H9 (cell line): ENCODE results near the gene BICD1. TPM values are rescaled to one million over a fixed set of nuclear protein-coding genes. Genes with fewer than 3 reads are reported as not detected.

Experiments used
- DNase-seq: peaks from one replicate; pipeline ENCODE4 v3.0.0-alpha.2; 2017
- H2AFZ ChIP-seq: one replicate; pipeline ENCODE4 v1.6.1; 2013; ENCODE audit warnings: mild to moderate bottlenecking, low read length, control low read depth, moderate library complexity
- H2AK5ac ChIP-seq: 2 replicates; pipeline ENCODE4 v1.6.1; 2013; ENCODE audit warnings: low read length, control low read depth, mixed read lengths; ENCODE audit not compliant: insufficient read length
- H2BK120ac ChIP-seq: one replicate; pipeline ENCODE4 v1.6.1; 2013; ENCODE audit warnings: low read depth, mild to moderate bottlenecking, low read length, control low read depth, inconsistent platforms; ENCODE audit not compliant: poor library complexity, severe bottlenecking
- H2BK12ac ChIP-seq: 2 replicates; pipeline ENCODE4 v1.6.1; 2013; ENCODE audit warnings: low read length, control low read depth, mixed read lengths, low read depth; ENCODE audit not compliant: insufficient read length
- H2BK15ac ChIP-seq: 2 replicates; pipeline ENCODE4 v1.6.1; 2013; ENCODE audit warnings: low read depth, low read length, control low read depth
- H2BK20ac ChIP-seq: one replicate; pipeline ENCODE4 v1.6.1; 2013; ENCODE audit warnings: low read depth, mild to moderate bottlenecking, low read length, control low read depth, inconsistent platforms; ENCODE audit not compliant: poor library complexity, severe bottlenecking
- H2BK5ac ChIP-seq: 2 replicates; pipeline ENCODE4 v1.6.1; 2013; ENCODE audit warnings: low read length, control low read depth, mixed read lengths; ENCODE audit not compliant: insufficient read length
- H3K14ac ChIP-seq: 2 replicates; pipeline ENCODE4 v1.6.1; 2013; ENCODE audit warnings: low read length, control low read depth; ENCODE audit not compliant: insufficient read depth
- H3K18ac ChIP-seq: 2 replicates; pipeline ENCODE4 v1.6.1; 2013; ENCODE audit warnings: low read depth, mild to moderate bottlenecking, mixed read lengths, low read length, control low read depth; ENCODE audit not compliant: insufficient read length
- H3K23ac ChIP-seq: 2 replicates; pipeline ENCODE4 v1.6.1; 2013; ENCODE audit warnings: low read length, control low read depth, mixed read lengths, low read depth; ENCODE audit not compliant: insufficient read length
- H3K23me2 ChIP-seq: 2 replicates; pipeline ENCODE4 v1.6.1; 2013; ENCODE audit warnings: low read depth, mild to moderate bottlenecking, mixed read lengths, low read length, control low read depth; ENCODE audit not compliant: insufficient read length, poor library complexity, severe bottlenecking
- H3K27ac ChIP-seq: 2 replicates; pipeline ENCODE4 v1.5.1; 2013; ENCODE audit warnings: low read length, control low read depth, mixed read lengths, low read depth; ENCODE audit not compliant: insufficient read length
- H3K27me3 ChIP-seq: 2 replicates; pipeline ENCODE4 v1.6.1; 2013; ENCODE audit warnings: low read length, control low read depth, inconsistent platforms; ENCODE audit not compliant: insufficient read depth
- H3K4ac ChIP-seq: 2 replicates; pipeline ENCODE4 v1.6.1; 2013; ENCODE audit warnings: low read depth, mild to moderate bottlenecking, control low read depth, inconsistent platforms, low read length, moderate library complexity
- H3K4me1 ChIP-seq: 2 replicates; pipeline ENCODE4 v1.6.1; 2013; ENCODE audit warnings: low read length, control low read depth, inconsistent platforms; ENCODE audit not compliant: insufficient read depth
- H3K4me2 ChIP-seq: 2 replicates; pipeline ENCODE4 v1.6.1; 2013; ENCODE audit warnings: low read length, control low read depth, mixed read lengths; ENCODE audit not compliant: insufficient read length, insufficient read depth
- H3K56ac ChIP-seq: 2 replicates; pipeline ENCODE4 v1.6.1; 2013; ENCODE audit warnings: low read depth, mild to moderate bottlenecking, mixed read lengths, low read length, control low read depth; ENCODE audit not compliant: insufficient read length
- H3K79me1 ChIP-seq: 2 replicates; pipeline ENCODE4 v1.6.1; 2013; ENCODE audit warnings: low read depth, mild to moderate bottlenecking, moderate library complexity, low read length, control low read depth, inconsistent platforms; ENCODE audit not compliant: insufficient read depth, poor library complexity, severe bottlenecking
- H3K79me2 ChIP-seq: 2 replicates; pipeline ENCODE4 v1.6.1; 2013; ENCODE audit warnings: low read length, control low read depth, inconsistent platforms; ENCODE audit not compliant: insufficient read depth
- H3K9ac ChIP-seq: 2 replicates; pipeline ENCODE4 v1.6.1; 2013; ENCODE audit warnings: low read length, control low read depth, mixed read lengths; ENCODE audit not compliant: insufficient read length; ENCODE audit errors: extremely low read depth
- H3K9me3 ChIP-seq: one replicate; pipeline ENCODE4 v1.6.1; 2013; ENCODE audit warnings: low read depth, low read length, inconsistent platforms; ENCODE audit not compliant: control insufficient read depth
- H3T11ph ChIP-seq: one replicate; pipeline ENCODE4 v1.6.1; 2013; ENCODE audit warnings: mild to moderate bottlenecking, low read length, control low read depth, inconsistent platforms
- H4K20me1 ChIP-seq: one replicate; pipeline ENCODE4 v1.6.1; 2013; ENCODE audit not compliant: control insufficient read depth, insufficient read length, insufficient read depth
- H4K5ac ChIP-seq: 2 replicates; pipeline ENCODE4 v1.6.1; 2013; ENCODE audit warnings: low read depth, mild to moderate bottlenecking, mixed read lengths, low read length, control low read depth; ENCODE audit not compliant: insufficient read length
- H4K8ac ChIP-seq: replicated peaks from 2 replicates; pipeline ENCODE4 v1.6.1; 2013; ENCODE audit warnings: low read length, control low read depth, mixed read lengths, low read depth; ENCODE audit not compliant: insufficient read length
- H4K91ac ChIP-seq: 2 replicates; pipeline ENCODE4 v1.6.1; 2013; ENCODE audit warnings: low read depth, mild to moderate bottlenecking, moderate library complexity, mixed read lengths, low read length, control low read depth; ENCODE audit not compliant: insufficient read length
- H3K27ac Mint-ChIP-seq, 3 experiments: 2 replicates in 2 of 3; 3 replicates in 1 of 3; pipeline ENCODE4 v1.8.0; 2020 to 2021; ENCODE audit warnings: mixed read lengths in 3 of 3, mild to moderate bottlenecking in 1 of 3, moderate library complexity in 1 of 3
- H3K27me3 Mint-ChIP-seq: 2 replicates; pipeline ENCODE4 v1.8.0; 2021; ENCODE audit warnings: low read depth, mild to moderate bottlenecking, moderate library complexity, mixed read lengths
- H3K36me3 Mint-ChIP-seq, 3 experiments: 2 replicates in 2 of 3; 3 replicates in 1 of 3; pipeline ENCODE4 v1.8.0; 2020 to 2021; ENCODE audit warnings: low read depth in 3 of 3, mixed read lengths in 3 of 3; ENCODE audit not compliant: insufficient read depth in 1 of 3
- H3K4me1 Mint-ChIP-seq, 2 experiments: 2 replicates each; pipeline ENCODE4 v1.8.0; 2020; ENCODE audit warnings: mixed read lengths in 2 of 2
- H3K4me3 Mint-ChIP-seq, 2 experiments: 2 replicates in 1 of 2; 3 replicates in 1 of 2; pipeline ENCODE4 v1.8.0; 2020 to 2021; ENCODE audit warnings: mild to moderate bottlenecking in 2 of 2, mixed read lengths in 2 of 2, moderate library complexity in 1 of 2
- H3K9me3 Mint-ChIP-seq, 2 experiments: 2 replicates in 1 of 2; 3 replicates in 1 of 2; pipeline ENCODE4 v1.8.0; 2020; ENCODE audit warnings: mild to moderate bottlenecking in 2 of 2, mixed read lengths in 2 of 2, moderate library complexity in 1 of 2
- WGBS: extraction: QIAGEN DNeasy Blood & Tissue Kit; methylation state at CpG from one replicate; pipeline ENCODE4 v1.1.7; 2013; ENCODE audit warnings: missing lambda C conversion rate, low lambda C conversion rate, mixed read lengths; ENCODE audit not compliant: insufficient read length; ENCODE audit errors: extremely low coverage; 5-methylcytosine and 5-hydroxymethylcytosine counted together
- total RNA-seq: library from RNA; stranded (reverse); gene quantifications from 2 replicates; pipeline ENCODE4 v1.2.1, GENCODE V29; 2021
- TF ChIP-seq, protein P1 (sequence below): fragments of 200-600 bp; sonication (generic); conservative IDR thresholded peaks from 3 replicates; pipeline ENCODE4 v1.8.0; 2021; ENCODE audit warnings: antibody characterized with exemption, mild to moderate bottlenecking

The BICD1 gene
- total RNA-seq, 1 experiment from 2014 or later, result 134 TPM

DNA sequence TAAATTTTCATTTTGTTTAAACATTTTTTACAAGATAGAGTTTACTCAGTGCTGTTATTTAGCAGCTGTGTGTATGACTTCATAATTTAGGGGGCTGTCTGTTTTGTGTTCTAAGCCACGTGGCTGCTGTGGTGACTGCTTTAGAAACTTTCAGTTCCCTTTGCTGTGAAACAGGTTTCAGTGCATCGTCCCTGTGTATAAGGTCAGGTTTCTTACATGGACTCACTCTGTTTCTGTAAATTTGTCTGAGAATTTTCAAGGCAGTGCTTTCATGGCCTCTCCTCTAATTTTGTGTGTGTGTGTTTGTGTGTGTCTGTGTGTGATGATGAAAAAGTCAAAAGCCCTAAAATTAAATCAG lies 32.4 kb downstream of the BICD1 start:
- no peak overlapping the region for H2BK5ac ChIP-seq
- H3K4me2 ChIP-seq, result peak overlapping the region; percentile 78
- H2AK5ac ChIP-seq, result no peak overlapping the region
- WGBS, result no CpG with 5 or more reads among the region's 2 CpGs
- Mint-ChIP-seq H3K4me3 (peak overlapping the region; percentile 64 to 87), H3K36me3 (peaks cover 0 to 8% (median 4%) of the 10 kb centered on the region in 3 experiments; a peak in 4 of 7 replicates), H3K9me3 (0 out of 5 replicates have a peak, but pooled peaks cover 0 to 3% of the 10 kb centered on the region in 2 experiments), H3K27ac (peak overlapping the region; percentile 88 to 99 (median 98)), H3K27me3 (no peaks in the 10 kb centered on the region; the same call in 1 of the 2 replicates), H3K4me1 (peaks cover 56 to 57% of the 10 kb centered on the region in 2 experiments)
- peaks cover 7% of the 10 kb centered on the region; the same call in 1 of the 2 replicates for H3K79me2 ChIP-seq
- peak overlapping the region; percentile 17 for H3K27ac ChIP-seq
- no peaks in the 10 kb centered on the region for H3K79me1 ChIP-seq
- H3K23ac ChIP-seq, result no peak overlapping the region
- no peaks in the 10 kb centered on the region for H4K20me1 ChIP-seq
- H3K27me3 ChIP-seq, result no peaks in the 10 kb centered on the region
- H4K91ac ChIP-seq, result no peak overlapping the region
- H2BK20ac ChIP-seq, result no peak overlapping the region
- no peaks in the 10 kb centered on the region for H3K9me3 ChIP-seq
- H3T11ph ChIP-seq, result no peak overlapping the region
- no peak overlapping the region for H2BK15ac ChIP-seq
- H3K4ac ChIP-seq, result no peak overlapping the region
- peak overlapping the region; percentile 45 for H3K18ac ChIP-seq
- H2BK12ac ChIP-seq, result no peak overlapping the region
- no peaks in the 10 kb centered on the region for H3K23me2 ChIP-seq
- peaks cover 2% of the 10 kb centered on the region; the same call in 1 of the 2 replicates for H3K4me1 ChIP-seq
- no peak overlapping the region for H3K14ac ChIP-seq
- H3K56ac ChIP-seq, result no peak overlapping the region
- no peak overlapping the region for H2BK120ac ChIP-seq
- TF ChIP-seq, protein P1, sequence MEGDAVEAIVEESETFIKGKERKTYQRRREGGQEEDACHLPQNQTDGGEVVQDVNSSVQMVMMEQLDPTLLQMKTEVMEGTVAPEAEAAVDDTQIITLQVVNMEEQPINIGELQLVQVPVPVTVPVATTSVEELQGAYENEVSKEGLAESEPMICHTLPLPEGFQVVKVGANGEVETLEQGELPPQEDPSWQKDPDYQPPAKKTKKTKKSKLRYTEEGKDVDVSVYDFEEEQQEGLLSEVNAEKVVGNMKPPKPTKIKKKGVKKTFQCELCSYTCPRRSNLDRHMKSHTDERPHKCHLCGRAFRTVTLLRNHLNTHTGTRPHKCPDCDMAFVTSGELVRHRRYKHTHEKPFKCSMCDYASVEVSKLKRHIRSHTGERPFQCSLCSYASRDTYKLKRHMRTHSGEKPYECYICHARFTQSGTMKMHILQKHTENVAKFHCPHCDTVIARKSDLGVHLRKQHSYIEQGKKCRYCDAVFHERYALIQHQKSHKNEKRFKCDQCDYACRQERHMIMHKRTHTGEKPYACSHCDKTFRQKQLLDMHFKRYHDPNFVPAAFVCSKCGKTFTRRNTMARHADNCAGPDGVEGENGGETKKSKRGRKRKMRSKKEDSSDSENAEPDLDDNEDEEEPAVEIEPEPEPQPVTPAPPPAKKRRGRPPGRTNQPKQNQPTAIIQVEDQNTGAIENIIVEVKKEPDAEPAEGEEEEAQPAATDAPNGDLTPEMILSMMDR, result no peak
- no peak for DNase-seq
- H2AFZ ChIP-seq, result no peak overlapping the region
- H3K9ac ChIP-seq, result peak overlapping the region; percentile 46
- no peak overlapping the region for H4K5ac ChIP-seq
- no peak overlapping the region for H4K8ac ChIP-seq
